ENCODE results near the gene VOPP1.

The VOPP1 gene

GRCh38 chr7:55565681-55566080 is 6.6 kb downstream of the VOPP1 start:
- DNase-seq: no peak

GRCh38 chr7:55563596-55564325 is 8.5 kb downstream of the VOPP1 start:
- Histone ChIP-seq H3K4me2 (ENCODE audit: low read depth, low read length) (peak overlapping the region; percentile 64), H3K79me2 (ENCODE audit: low read length) (peaks cover 100% of the 10 kb centered on the region), H3K9me2 (replicated peaks; ENCODE audit: insufficient read depth, low read length) (no peaks in the 10 kb centered on the region), H4K20me1 (ENCODE audit: insufficient read depth, low read length) (peaks cover 17% of the 10 kb centered on the region), H3K4me3 (ENCODE audit: low read length) (no peak overlapping the region), H2AFZ (ENCODE audit: low read length) (no peak overlapping the region), H3K36me3 (replicated peaks; ENCODE audit: insufficient read depth, low read length) (no peaks in the 10 kb centered on the region; the same call in 1 of the 2 replicates), H3K4me1 (ENCODE audit: low read length) (peaks cover 96% of the 10 kb centered on the region), H3F3A (ENCODE audit: insufficient read depth, low read length) (peaks cover 77% of the 10 kb centered on the region), H3K9me3 (replicated peaks; ENCODE audit: insufficient read depth, low read length) (no peaks in the 10 kb centered on the region), H3K27ac (ENCODE audit: low read length) (peak overlapping the region; percentile 91), H3K9ac (ENCODE audit: low read length) (peak overlapping the region; percentile 15; the same call in 1 of the 2 replicates), H3K27me3 (replicated peaks; ENCODE audit: insufficient read depth, low read length) (no peaks in the 10 kb centered on the region)
- DNase-seq: no peak
- no peak for TF ChIP-seq EZH2phosphoT487 (IDR thresholded peaks at IDR 0.05; ENCODE audit: low read length)
- TF ChIP-seq EZH2 (optimal IDR thresholded peaks at IDR 0.05; ENCODE audit: low read depth, low read length): no peak

More at GRCh38 chr7:55565681-55566080, 6.6 kb downstream of the VOPP1 start:
- no peaks in the 10 kb centered on the region for H3K27me3 ChIP-seq (replicated peaks; ENCODE audit: insufficient read depth, low read length)
- H2AFZ ChIP-seq (ENCODE audit: low read length): no peak overlapping the region
- no peaks in the 10 kb centered on the region; the same call in 1 of the 2 replicates for H3K36me3 ChIP-seq (replicated peaks; ENCODE audit: insufficient read depth, low read length)
- peak overlapping the region; percentile 91; the same call in 1 of the 2 replicates for H3K27ac ChIP-seq (ENCODE audit: low read length)
- H3K4me3 ChIP-seq (ENCODE audit: low read length): no peak overlapping the region
- no peaks in the 10 kb centered on the region for H3K9me2 ChIP-seq (replicated peaks; ENCODE audit: insufficient read depth, low read length)
- peak overlapping the region; percentile 15; the same call in 1 of the 2 replicates for H3K9ac ChIP-seq (ENCODE audit: low read length)
- H3K9me3 ChIP-seq (replicated peaks; ENCODE audit: insufficient read depth, low read length): no peaks in the 10 kb centered on the region
- H3F3A ChIP-seq (ENCODE audit: insufficient read depth, low read length): peaks cover 86% of the 10 kb centered on the region
- TF ChIP-seq EZH2phosphoT487 (IDR thresholded peaks at IDR 0.05; ENCODE audit: low read length) (no peak), EZH2 (optimal IDR thresholded peaks at IDR 0.05; ENCODE audit: low read depth, low read length) (no peak), CTCF (IDR thresholded peaks at IDR 0.05; ENCODE audit: low read length) (no peak)
- H3K4me1 ChIP-seq (ENCODE audit: low read length): peaks cover 87% of the 10 kb centered on the region
- peaks cover 100% of the 10 kb centered on the region for H3K79me2 ChIP-seq (ENCODE audit: low read length)
- peaks cover 17% of the 10 kb centered on the region for H4K20me1 ChIP-seq (ENCODE audit: insufficient read depth, low read length)
- peak overlapping the region; percentile 64 for H3K4me2 ChIP-seq (ENCODE audit: low read depth, low read length)

- peak overlapping the region; percentile 64 for H3K4me2 ChIP-seq (ENCODE audit: low read depth, low read length)
- H3K9ac ChIP-seq (ENCODE audit: low read length): no peak overlapping the region; the same call in 1 of the 2 replicates
- peaks cover 98% of the 10 kb centered on the region for H3K79me2 ChIP-seq (ENCODE audit: low read length)
- peaks cover 82% of the 10 kb centered on the region for H3F3A ChIP-seq (ENCODE audit: insufficient read depth, low read length)
- TF ChIP-seq EZH2 (optimal IDR thresholded peaks at IDR 0.05; ENCODE audit: low read depth, low read length): no peak
- no peak for TF ChIP-seq CTCF (IDR thresholded peaks at IDR 0.05; ENCODE audit: low read length)
- TF ChIP-seq EZH2phosphoT487 (IDR thresholded peaks at IDR 0.05; ENCODE audit: low read length): no peak
- H3K4me1 ChIP-seq (ENCODE audit: low read length): peaks cover 92% of the 10 kb centered on the region
- no peak overlapping the region for H2AFZ ChIP-seq (ENCODE audit: low read length)
- H3K27ac ChIP-seq (ENCODE audit: low read length): peak overlapping the region; percentile 91
- no peaks in the 10 kb centered on the region for H3K27me3 ChIP-seq (replicated peaks; ENCODE audit: insufficient read depth, low read length)
- H3K4me3 ChIP-seq (ENCODE audit: low read length): no peak overlapping the region
- no peaks in the 10 kb centered on the region for H3K9me2 ChIP-seq (replicated peaks; ENCODE audit: insufficient read depth, low read length)
- H3K36me3 ChIP-seq (replicated peaks; ENCODE audit: insufficient read depth, low read length): no peaks in the 10 kb centered on the region; the same call in 1 of the 2 replicates
- H4K20me1 ChIP-seq (ENCODE audit: insufficient read depth, low read length): peaks cover 12% of the 10 kb centered on the region
- DNase-seq: no peak
- no peaks in the 10 kb centered on the region for H3K9me3 ChIP-seq (replicated peaks; ENCODE audit: insufficient read depth, low read length)
These were observed 10.6 kb downstream of the VOPP1 start for GRCh38 chr7:55561690-55562089.
